GM19193 (cell line): ENCODE results near the gene TRIM63.

Experiments
- POLR2A ChIP-seq: IDR thresholded peaks from 4 replicates; pipeline ENCODE4 v1.6.1; 2011; ENCODE audit not compliant: insufficient read depth, insufficient read length; ENCODE audit errors: extremely low read depth

Gene TRIM63

DNA sequence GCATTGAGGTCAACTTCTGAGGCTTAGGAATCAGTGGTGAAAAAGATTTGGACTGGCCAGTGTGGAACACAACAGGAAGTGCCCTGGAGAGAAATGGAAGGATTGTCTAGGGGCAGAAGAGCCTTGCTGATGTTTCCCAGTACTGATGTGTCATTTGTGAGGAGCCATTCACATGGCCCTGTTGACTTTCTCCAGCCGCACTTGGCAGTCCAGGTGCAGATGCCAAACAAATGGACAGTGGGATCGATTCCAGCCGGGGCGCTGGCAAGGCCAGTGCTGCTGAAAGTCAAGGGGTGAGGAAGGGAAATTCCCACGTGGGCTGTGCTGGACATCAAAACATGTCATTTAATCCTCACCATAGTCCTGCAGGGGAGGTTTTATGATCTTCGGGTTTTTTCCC lies 4.9 kb upstream of the TRIM63 start:
- no peak for TF ChIP-seq POLR2A

DNA sequence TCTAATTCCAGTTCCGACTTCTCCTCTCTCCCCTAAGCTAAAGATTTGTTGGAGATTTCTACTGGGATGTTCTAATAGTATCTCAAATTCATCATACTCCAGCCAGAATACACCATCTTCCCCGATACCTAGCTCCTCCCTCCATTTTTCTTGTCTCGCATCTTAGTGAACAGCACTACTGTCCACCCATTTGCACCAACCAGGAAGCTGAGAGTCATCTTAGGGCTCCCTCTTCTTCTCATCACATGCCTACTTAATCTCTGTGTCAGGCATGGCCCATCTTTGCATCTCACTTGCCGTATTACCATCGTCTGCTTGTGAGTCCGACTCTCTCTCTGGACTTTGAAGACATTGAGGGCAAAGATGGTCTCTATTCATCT lies 3.5 kb upstream of the TRIM63 start:
- no peak for TF ChIP-seq POLR2A

DNA sequence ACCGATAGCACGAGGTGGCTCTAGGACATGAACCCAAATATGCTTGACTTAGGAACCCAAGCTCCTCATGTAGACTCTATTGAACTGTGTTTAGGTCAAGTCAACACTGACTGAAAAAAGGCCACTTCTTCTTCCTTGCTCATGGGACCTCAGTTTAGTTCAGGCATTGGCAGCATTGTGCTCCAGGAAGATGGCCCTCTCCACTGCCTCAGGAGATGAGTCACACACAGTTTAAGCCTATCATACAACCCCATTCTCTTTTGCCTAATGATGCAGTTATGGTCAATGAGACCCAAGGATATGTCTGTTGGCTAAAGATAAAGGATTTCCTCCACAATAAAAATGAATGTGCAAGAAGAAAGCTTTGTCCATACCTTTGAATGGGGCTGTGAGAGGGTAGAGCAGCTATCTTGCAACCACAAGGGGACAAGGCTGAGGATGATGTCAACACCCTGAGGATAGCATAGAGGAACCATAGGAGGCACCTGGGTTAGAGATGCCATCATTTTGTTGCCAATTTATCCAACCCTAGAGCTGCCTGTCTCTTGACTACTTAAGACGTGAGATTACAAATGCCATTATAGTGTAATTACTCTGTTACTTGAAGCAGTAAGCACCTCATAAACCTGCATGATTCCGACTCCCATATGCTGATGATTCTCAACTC lies 3.0 kb upstream of the TRIM63 start:
- no peak for TF ChIP-seq POLR2A

DNA sequence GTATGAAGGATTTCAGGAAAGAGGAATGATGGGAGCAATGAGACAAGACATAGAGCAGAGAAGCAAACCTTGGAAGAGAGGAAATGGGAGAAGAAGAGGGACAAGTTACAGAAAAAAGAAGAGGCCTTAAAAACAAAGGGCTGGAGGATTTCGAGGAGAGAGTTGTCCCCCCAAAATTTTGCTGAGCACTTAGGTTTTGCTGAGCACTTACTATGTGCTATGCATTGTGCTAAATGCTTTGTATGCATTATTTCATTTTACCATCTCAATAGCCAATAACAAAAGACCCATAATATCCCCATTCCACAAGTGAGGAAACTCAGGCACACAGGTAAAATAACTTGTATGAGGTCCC lies 2.5 kb upstream of the TRIM63 start:
- TF ChIP-seq POLR2A, result no peak

DNA sequence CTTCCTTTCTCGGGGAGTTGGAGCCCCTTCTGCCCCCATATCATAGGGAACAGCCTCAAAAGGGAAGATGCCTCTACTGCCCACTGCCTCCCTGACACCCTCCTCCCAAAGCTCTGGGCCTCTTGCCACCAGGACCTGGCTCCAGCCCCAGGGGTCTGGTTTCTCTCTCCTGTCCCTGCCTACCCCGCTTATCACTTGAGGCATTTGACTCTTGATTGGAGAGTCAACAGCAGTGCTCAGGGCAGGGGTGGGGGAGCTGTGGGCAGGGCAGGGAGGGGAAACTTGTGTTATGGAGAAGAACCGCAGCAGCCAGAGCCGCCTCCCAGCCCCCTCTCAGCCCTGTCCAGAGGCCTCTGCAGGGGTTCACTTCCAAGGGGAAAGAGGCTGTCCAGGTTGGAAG lies 573 bp downstream of the TRIM63 start:
- no peak for TF ChIP-seq POLR2A

DNA sequence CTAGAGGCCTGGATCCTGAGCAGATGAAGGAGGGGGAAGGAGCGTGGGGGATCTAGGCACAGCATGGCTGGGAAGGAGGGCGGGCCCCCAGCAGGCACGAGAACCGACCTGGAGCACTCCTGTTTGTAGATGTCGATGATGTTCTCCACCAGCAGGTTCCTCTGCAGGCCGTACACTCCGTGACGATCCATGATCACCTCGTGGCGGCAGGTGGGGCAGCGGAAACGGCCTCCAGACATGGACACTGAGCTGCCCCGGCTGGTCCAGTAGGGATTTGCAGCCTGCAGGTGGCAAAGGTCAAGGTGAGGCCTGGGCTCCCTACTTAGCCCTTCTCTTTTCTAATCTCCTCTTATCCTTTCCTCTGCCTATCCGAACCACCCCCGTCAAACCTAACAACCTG lies 1.3 kb downstream of the TRIM63 start:
- no peak for TF ChIP-seq POLR2A

DNA sequence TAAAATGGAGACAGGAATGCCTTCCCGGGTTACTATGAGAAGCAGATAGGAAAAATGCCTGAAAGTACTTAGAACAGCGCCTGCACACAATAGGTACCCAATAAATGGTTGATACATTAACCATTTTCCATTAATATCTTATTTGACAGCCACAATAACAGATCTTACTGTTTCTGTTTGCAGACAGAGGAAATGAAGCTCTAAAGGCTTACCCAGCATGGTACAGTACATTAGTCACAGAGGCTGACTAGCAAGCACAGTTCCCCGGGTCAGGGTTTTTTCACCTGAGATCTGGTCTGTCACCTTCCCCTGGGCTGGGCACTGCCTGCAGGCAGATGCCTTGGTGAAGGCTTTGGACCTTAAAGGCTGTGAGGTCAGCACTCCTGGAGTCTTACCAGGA lies 2.9 kb downstream of the TRIM63 start:
- no peak for TF ChIP-seq POLR2A

DNA sequence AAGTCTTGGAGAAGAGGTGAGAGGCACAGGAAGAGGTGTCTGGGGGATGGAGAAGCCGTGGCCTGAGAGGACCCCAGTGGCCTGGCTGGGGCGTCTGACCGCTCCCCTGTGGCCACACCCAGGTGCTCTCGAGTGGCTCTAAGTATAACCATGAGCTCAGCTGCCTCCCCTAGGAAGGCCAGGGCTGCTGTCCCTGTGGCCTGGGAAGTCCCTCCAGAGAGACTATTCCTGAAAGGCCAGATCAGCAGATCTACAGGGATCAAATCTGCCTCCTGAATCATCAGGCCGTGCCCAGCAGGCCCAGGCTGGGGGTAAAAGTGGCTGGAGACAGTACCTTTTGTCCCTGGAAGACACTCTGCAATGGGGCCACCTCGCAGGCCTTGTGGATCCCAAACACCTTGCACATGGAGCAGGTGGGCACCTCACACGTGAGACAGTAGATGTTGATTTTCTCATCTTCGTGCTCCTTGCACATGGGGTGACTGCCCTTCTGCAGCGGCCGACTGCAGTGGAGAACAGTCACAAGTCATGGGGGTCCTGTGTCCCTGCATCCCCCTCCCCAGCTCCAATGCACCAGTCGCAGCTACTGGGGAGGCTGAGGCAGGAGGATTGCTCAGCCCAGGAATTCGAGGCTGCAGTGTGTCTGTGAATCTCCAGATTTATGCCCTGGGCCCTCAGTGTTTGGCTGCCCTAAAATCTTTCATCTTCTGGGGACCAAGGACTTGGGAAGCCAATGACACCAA lies 6.4 kb downstream of the TRIM63 start:
- no peak for TF ChIP-seq POLR2A

DNA sequence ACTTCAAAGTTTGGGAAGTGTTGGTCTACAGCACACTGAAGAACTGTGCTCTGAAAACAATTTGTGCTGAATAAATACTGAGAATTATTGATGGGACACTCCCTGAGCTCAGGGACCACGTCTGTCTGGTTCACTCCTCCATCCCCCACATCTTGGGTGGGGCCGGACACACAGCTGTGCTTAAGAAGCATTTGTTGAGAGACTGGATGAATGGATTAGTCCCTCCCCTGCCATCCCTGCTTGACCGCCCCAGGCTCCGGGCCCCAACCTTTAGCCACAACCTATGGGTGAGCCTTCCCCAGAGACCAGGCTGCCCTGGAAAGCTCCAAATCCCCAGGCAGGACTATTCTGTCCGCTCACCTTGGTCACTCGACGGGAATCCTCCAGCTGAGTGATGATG lies 7.5 kb downstream of the TRIM63 start:
- no peak for TF ChIP-seq POLR2A

DNA sequence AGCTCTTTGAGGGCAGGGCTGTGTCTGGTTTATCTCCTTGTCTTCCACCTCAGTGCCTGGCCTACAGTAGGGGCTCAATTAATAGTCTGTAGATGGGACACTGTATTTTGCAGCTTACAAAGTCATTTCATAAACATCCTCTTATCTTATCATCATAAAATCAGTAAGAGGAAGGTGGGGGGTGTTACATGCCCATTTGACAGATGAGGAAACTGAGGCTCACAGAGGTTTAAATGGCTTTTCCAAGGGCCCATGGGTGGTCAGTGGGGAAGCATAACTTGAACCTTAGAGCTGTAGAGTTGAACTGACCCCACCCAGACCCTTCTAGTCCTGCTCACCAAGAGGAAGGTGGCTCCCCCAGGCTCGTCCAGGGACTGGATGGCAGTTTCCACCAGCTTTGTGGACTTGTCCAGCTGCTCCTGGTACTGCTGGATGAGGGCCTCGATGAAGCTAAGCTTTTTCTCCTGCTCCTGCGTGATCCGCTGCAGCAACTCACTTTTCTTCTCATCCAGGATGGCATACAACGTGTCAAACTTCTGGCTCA lies 9.3 kb downstream of the TRIM63 start:
- TF ChIP-seq POLR2A, result no peak

DNA sequence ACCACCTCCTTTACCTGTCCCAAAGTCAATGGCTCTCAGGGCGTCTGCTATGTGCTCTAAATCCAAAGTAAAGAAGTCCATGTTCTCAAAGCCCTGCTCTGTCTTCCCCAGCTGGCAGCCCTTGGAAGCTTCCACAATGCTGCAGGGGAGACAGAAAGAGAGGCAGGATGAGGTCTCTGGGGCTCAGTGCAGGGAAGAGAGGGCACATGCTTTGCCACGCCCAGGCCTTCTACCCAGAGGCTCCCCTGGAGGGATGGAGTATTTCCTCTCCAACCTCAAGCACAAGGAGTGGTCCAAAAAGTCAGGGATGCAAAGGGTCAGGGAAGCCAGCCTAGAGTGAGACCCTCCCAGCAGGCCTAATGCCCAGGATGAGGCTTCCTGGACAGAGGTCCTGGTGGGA lies 10.2 kb downstream of the TRIM63 start:
- no peak for TF ChIP-seq POLR2A

DNA sequence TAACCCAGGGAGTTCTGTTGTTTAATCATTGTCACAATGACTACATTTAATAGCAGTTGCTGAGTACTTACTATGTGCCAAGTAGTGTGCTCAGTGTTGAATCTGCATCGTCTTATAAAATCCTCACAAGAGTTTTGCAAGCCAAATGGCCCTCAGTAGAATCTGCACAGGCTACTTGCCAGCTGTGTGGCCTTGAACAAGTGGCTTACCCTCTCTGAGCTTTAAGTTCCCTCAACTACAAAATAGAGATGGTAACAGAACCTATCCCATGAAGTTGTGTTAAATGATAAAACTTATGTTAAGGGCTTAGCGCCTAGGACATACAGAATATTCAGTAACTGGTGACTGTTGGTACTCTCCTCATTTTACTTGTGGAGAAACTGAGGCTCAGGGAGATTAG lies 12.4 kb downstream of the TRIM63 start:
- no peak for TF ChIP-seq POLR2A

DNA sequence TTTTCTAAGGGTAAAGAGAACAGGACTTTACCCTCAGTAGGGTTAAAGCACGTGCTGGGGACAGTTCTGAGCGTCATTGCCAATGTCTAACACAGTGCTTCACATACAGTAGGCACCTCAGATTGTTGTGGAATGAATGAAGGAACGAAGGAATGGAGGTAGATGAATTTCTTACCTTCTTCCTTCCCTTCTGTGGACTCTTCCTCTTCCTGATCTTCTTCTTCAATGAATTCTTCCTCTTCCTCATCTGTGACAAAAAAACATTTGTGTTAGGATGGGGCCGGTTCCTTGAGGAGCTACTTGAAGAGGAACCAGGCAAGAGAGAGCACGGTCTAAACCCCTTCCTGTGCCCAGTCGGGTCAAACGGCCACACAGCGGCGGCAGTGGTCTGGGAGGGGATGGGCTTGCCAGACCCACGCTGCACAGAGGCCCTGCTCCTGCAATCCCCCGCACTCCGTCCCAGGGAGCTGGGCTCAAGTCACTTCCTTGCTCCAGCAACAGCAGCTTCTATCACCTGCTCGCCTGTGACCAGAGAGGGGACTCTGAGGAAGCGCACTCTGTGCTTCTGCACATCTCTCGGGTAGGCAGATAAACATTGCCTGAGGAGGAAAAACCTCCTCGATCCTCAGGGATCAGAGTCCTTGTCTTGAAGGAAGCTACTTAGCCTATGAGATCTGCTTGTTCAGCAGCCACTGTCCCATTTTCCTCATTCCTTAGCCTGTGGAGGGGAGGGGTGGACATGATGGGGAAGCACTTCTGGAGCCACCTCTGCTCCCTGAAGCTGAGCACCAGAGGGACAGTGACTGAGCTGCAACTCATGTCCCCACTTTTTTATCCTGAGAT lies 13.5 kb downstream of the TRIM63 start:
- no peak for TF ChIP-seq POLR2A

DNA sequence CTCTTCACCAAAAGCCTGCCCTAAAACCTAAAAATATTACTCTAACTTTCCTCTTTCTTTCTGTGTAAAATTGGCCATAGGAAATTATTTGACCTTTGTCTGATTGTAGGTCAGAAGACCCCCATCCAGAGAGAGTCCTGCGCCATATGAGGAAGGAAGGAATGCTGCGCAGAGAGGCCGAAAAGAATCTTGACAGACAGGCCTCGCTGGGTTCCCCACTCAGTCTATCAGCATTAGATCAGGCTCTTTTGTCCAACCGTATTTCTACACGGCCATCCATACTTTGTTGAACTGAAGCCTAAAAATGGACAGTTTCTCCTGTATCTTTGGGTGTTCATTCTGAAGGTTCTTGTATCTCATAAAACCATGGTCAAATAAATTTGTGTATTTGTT lies 17.2 kb downstream of the TRIM63 start:
- TF ChIP-seq POLR2A, result no peak

DNA sequence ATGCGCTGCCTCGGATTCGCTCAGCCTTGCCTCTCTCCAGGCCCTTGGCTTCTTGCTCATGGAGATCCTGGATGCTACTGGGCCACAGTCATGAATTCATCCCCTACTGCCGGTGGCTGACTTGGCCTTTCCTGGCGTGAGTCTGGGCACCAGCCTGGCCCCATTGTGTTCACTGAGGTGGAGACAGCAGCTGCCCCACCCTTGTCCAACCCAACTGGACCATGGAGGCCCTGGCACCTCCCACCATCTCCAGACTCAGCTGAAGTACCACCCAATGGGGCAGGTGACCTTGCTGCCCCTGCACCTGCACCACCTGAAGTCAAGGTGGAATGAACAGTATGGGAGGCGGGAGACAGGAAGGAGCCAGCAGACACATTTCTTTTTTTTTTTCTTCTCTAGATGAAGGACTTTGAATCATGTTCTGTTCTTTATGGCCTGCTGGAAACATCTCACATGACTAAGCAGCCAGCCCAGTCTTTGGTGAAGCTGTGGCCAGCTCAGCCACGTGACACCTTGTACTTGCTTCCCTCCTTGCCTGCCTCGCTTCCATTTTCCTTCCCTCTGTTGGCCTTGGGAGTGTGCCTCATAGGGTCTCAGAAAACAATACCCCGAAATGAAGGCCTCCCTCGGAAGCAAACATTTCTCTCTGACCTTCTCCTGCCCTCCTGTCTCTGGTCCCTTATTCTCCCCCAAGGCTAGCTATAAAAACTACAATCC lies 17.7 kb downstream of the TRIM63 start:
- no peak for TF ChIP-seq POLR2A
